Activated naive CD8-positive, alpha-beta T cell treated with anti-CD3 and anti-CD28 coated beads, Interleukin-2, amount 50 U/mL, for 24 hours (primary cell): ENCODE measurements around the gene SEMA5A.

Experiments
- ATAC-seq: fragments of 150-1000 bp; cut with Tn5 transposase; one replicate; pipeline ENCODE4 v1.10.0; 2021
- DNase-seq: peaks from one replicate; pipeline ENCODE4 v3.0.0; 2021
- H3K27ac Mint-ChIP-seq: one replicate; pipeline ENCODE4 v1.8.0; 2021; ENCODE audit warnings: mild to moderate bottlenecking, mixed read lengths
- H3K27me3 Mint-ChIP-seq: one replicate; pipeline ENCODE4 v1.8.0; 2021; ENCODE audit warnings: mixed read lengths
- H3K36me3 Mint-ChIP-seq: one replicate; pipeline ENCODE4 v1.8.0; 2021; ENCODE audit warnings: low read depth, mixed read lengths
- H3K4me1 Mint-ChIP-seq: one replicate; pipeline ENCODE4 v1.8.0; 2021; ENCODE audit warnings: mixed read lengths
- H3K4me3 Mint-ChIP-seq: one replicate; pipeline ENCODE4 v1.8.0; 2021; ENCODE audit warnings: mild to moderate bottlenecking, moderate library complexity, mixed read lengths
- H3K9me3 Mint-ChIP-seq: one replicate; pipeline ENCODE4 v1.8.0; 2021; ENCODE audit warnings: mixed read lengths

The SEMA5A gene

DNA sequence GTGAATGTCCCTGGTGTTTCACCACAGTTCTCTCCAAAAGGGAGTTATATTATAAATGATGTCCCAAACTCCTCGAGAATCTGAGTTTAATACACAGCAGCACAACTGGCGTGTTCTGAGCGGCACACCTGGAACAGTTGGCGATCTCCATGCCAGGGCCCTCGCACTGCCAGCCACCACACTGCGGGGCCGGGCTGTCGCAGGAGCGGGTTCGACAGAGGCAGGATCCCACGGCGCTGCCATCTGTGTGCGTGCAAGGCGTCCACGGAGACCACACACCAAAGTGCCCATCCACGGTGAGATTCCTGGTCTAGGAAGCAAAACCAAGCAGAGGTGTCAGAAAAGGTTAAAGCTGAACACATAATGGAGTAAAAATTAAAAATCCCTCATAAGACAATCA is 423.3 kb downstream of the SEMA5A start:
- Mint-ChIP-seq H3K36me3 (no peaks in the 10 kb centered on the region), H3K4me1 (no peaks in the 10 kb centered on the region), H3K4me3 (no peak overlapping the region), H3K27ac (no peak overlapping the region), H3K9me3 (peaks cover 4% of the 10 kb centered on the region), H3K27me3 (no peaks in the 10 kb centered on the region)
- no peak for DNase-seq
- no peak for ATAC-seq

- DNase-seq, result no peak
- no peaks in the 10 kb centered on the region for H3K4me1 Mint-ChIP-seq
- ATAC-seq, result no peak
- peaks cover 4% of the 10 kb centered on the region for H3K9me3 Mint-ChIP-seq
- no peak overlapping the region for H3K4me3 Mint-ChIP-seq
- no peaks in the 10 kb centered on the region for H3K36me3 Mint-ChIP-seq
- no peak overlapping the region for H3K27ac Mint-ChIP-seq
- H3K27me3 Mint-ChIP-seq, result no peaks in the 10 kb centered on the region
Observed at GRCh38 chr5:9121597-9121996, 424.3 kb downstream of the SEMA5A start.

DNA sequence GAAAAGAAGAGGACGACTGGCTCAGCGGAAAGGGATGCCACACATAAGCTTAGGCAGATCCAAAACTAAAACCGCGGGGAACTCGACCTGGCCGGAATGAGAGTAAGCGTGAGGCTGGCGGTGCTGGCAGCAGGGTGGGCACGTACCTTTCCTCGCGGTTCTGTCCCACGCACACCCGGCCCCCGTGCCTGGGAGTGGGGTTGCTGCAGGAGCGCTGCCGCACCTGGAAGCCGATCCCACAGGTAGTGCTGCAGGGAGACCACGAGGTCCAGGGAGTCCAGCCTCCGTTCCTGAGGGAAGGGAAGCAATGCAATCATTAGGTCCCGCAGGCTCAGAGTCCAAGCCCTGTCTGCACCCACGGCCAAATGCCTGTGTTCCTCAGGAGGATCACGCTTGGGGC is 427.0 kb downstream of the SEMA5A start:
- Mint-ChIP-seq H3K4me3 (no peak overlapping the region), H3K27me3 (no peaks in the 10 kb centered on the region), H3K9me3 (peaks cover 7% of the 10 kb centered on the region), H3K36me3 (no peaks in the 10 kb centered on the region), H3K4me1 (no peaks in the 10 kb centered on the region), H3K27ac (no peak overlapping the region)
- no peak for DNase-seq
- ATAC-seq, result no peak

DNA sequence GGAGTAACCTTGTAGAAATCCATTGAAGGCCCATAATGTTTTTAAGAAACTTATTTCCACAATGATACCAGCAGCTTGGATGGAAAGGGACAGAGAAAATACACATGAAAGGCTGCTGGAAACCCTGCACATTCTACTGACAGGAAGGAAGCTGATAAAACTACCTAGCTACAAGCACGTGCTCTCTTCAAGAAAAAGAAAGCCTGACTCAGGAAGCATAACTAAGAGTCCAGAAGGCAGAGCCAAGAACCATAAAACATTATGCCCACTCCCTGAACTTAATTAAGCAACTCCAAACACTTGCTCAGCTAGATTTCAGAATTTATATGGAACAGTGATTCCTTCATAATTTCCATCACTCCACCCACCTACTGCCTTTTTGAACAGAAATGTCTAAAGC is 430.8 kb downstream of the SEMA5A start:
- Mint-ChIP-seq H3K36me3 (no peaks in the 10 kb centered on the region), H3K4me3 (no peak overlapping the region), H3K27me3 (peaks cover 3% of the 10 kb centered on the region), H3K4me1 (no peaks in the 10 kb centered on the region), H3K9me3 (peaks cover 8% of the 10 kb centered on the region), H3K27ac (no peak overlapping the region)
- no peak for ATAC-seq
- no peak for DNase-seq

DNA sequence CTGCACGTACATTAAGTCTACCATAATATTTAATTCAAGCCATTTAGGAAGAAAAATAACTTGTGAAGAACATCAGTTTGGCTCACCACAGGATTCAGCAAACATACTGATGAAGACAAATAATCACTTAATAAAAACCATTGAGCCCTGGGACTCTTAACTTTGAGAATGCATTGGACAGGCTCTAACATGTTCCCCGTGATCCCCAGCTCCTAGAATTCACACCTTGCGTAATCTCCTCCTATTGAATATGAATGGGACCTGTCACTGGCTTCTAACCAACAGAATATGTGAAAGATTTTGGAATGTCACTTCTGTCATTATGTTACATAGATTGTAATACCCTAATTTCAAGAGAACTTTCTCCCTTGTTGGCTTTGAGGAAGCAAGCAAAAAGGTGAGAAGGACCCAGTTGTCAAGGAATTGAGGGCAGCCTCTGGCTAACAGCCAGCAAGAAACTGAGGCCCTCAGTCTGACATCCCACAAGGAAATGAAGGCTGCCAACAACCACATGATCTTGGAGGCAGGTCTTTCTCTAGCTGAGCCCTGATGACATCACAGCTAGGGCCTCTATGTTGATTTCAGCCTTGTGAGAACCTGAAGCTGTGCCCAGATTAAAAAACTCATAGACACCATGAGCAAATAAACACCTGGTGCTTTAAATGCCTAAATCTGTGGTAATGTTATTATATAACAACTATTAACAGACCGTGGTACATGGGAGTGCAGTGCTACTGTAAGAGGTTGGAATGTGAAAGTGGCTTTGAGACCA is 433.2 kb downstream of the SEMA5A start:
- H3K27me3 Mint-ChIP-seq, result peaks cover 4% of the 10 kb centered on the region

GRCh38 chr5:9108162-9108561 is 437.7 kb downstream of the SEMA5A start:
- Mint-ChIP-seq H3K27ac (no peak overlapping the region), H3K4me1 (no peaks in the 10 kb centered on the region)
- no peak for DNase-seq

More for the DNA sequence above, 433.2 kb downstream of the SEMA5A start:
- Mint-ChIP-seq H3K4me3 (no peak overlapping the region), H3K9me3 (peaks cover 9% of the 10 kb centered on the region), H3K4me1 (no peaks in the 10 kb centered on the region), H3K27ac (no peak overlapping the region), H3K36me3 (no peaks in the 10 kb centered on the region)
- ATAC-seq, result no peak
- DNase-seq, result no peak

DNA sequence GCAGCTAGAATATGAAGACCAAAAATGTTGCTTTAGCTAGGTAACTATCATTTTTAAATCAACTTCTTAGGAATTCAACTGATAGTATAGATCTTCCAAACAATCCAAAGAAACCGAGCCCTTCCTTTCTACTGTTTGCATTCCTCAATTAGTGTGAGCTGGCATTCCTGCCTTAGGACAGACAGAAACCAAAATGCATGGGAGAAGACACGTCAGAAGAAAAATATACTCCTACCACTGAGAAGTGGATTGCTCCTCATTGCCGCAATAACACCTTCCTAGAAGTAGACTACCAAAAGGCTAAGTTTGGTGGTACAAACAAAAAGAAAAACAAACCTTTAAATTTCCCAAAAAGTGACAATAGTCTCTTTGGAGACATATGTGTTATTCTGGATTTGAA is 440.0 kb downstream of the SEMA5A start:
- DNase-seq (no peak), ATAC-seq (no peak)
- Mint-ChIP-seq H3K27ac (no peak overlapping the region), H3K36me3 (no peaks in the 10 kb centered on the region), H3K27me3 (peaks cover 4% of the 10 kb centered on the region), H3K4me3 (no peak overlapping the region), H3K9me3 (peaks cover 5% of the 10 kb centered on the region), H3K4me1 (no peaks in the 10 kb centered on the region)

More at GRCh38 chr5:9108162-9108561, 437.7 kb downstream of the SEMA5A start:
- Mint-ChIP-seq H3K27me3 (peaks cover 4% of the 10 kb centered on the region), H3K9me3 (peaks cover 5% of the 10 kb centered on the region), H3K4me3 (no peak overlapping the region), H3K36me3 (no peaks in the 10 kb centered on the region)
- no peak for ATAC-seq

DNA sequence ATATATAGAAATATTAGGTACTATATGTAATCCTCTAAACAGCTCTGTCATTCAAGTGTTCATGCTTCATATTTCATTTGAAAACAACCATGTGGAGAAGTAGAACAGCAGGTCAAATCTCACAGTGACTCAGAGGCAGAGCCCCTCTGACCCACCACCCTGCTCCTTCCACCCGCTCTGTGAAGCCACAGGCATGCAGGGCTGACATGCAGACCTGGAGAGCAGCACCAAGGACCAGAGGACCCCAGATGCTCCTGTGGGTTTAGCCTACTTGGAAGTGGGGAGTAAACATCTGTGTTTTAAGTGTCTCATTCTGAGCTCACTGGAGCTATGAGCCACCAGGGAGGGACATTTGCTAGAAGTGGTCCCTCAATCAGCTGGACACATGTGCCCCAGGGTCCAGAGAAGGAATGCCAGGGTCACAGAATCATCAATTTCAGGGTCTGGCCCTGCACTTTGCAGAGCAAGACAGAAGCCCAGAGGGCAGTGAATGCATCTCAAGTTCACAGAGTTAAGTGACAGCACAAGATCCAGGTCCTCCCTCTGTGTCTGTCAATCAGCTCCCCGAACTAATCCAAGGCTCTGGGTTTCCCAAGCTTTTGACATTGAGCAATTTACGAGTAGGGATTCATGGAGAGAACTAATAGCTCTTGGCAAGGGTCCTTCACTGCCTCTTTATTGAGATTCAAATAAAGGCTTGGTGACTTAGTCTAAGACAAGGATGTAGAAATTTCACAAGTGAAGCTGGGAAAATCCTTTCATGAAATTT is 441.1 kb downstream of the SEMA5A start:
- DNase-seq, result no peak
- H3K4me1 Mint-ChIP-seq, result no peaks in the 10 kb centered on the region

DNA sequence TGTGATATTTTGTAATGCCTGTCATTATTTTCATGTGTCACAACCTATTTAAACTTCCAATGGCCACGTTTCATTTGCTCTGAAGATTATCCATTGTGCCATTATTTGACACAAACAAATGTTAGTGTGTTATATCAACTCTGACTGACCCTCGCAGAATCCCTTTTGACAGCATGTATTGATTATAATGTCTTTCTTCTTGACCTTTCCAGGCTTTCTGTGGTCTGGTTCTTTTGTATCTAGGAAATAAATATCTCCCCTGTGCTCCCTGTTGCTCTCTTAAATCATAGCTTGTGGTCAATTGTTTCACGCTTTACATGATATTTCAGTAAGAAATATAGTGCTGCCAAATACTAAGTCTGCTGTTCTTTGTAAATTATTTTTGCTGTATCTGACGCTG is 442.6 kb downstream of the SEMA5A start:
- no peaks in the 10 kb centered on the region for H3K36me3 Mint-ChIP-seq
- no peak overlapping the region for H3K27ac Mint-ChIP-seq
- no peak overlapping the region for H3K4me3 Mint-ChIP-seq

More for the DNA sequence above, 441.1 kb downstream of the SEMA5A start:
- Mint-ChIP-seq H3K27ac (no peak overlapping the region), H3K9me3 (no peaks in the 10 kb centered on the region), H3K27me3 (no peaks in the 10 kb centered on the region), H3K36me3 (no peaks in the 10 kb centered on the region), H3K4me3 (no peak overlapping the region)
- no peak for ATAC-seq

GRCh38 chr5:9099689-9100088 is 446.2 kb downstream of the SEMA5A start:
- ATAC-seq, result no peak
- Mint-ChIP-seq H3K36me3 (no peaks in the 10 kb centered on the region), H3K27me3 (no peaks in the 10 kb centered on the region), H3K9me3 (peaks cover 8% of the 10 kb centered on the region), H3K4me1 (no peaks in the 10 kb centered on the region), H3K27ac (no peak overlapping the region), H3K4me3 (no peak overlapping the region)
- no peak for DNase-seq

More for the DNA sequence above, 442.6 kb downstream of the SEMA5A start:
- Mint-ChIP-seq H3K27me3 (no peaks in the 10 kb centered on the region), H3K9me3 (no peaks in the 10 kb centered on the region), H3K4me1 (no peaks in the 10 kb centered on the region)
- DNase-seq, result no peak
- ATAC-seq, result no peak

GRCh38 chr5:9098990-9099389 is 446.9 kb downstream of the SEMA5A start:
- no peaks in the 10 kb centered on the region for H3K4me1 Mint-ChIP-seq

GRCh38 chr5:9094582-9094981 is 451.3 kb downstream of the SEMA5A start:
- H3K4me1 Mint-ChIP-seq, result no peaks in the 10 kb centered on the region
- H3K36me3 Mint-ChIP-seq, result no peaks in the 10 kb centered on the region
- DNase-seq (no peak), ATAC-seq (no peak)
- peaks cover 15% of the 10 kb centered on the region for H3K9me3 Mint-ChIP-seq
- no peaks in the 10 kb centered on the region for H3K27me3 Mint-ChIP-seq
- H3K4me3 Mint-ChIP-seq, result no peak overlapping the region
- no peak overlapping the region for H3K27ac Mint-ChIP-seq

More at GRCh38 chr5:9098990-9099389, 446.9 kb downstream of the SEMA5A start:
- Mint-ChIP-seq H3K27ac (no peak overlapping the region), H3K9me3 (peaks cover 10% of the 10 kb centered on the region), H3K36me3 (no peaks in the 10 kb centered on the region), H3K4me3 (no peak overlapping the region), H3K27me3 (no peaks in the 10 kb centered on the region)
- ATAC-seq (no peak), DNase-seq (no peak)

DNA sequence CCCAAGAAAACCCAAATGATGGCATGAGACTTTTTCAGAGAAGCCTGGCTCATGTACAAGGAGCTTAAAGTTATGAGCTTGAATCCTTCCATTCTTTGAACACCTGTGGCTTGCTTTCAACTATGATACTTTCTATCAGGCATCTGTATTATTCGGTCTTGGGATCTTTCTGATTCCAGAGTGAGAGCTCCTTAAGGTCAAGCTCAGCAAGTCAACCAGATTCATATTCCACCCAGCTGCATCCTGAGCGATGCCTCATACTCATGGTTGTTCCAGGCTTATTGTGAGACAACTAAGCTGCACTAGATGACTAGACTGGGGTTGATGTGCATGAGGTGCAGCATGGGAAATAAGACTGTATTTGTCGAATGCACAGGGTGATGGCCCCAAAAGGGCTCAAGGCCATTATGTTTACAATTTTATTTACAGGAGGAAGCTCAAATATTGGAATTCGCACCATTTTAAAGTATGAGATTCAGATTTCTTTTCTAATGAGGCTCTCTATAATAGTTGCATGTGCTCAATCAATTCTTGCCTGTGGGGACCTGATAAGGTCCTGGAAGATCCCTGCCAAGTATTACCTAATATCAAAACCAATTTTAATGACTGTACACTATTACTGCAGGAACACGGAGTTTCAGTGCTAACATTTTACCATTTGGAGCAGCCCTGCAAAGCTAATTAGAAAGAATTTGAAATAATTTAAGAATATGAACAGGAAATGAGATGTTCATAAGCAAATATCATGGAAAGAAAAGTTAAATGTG is 453.8 kb downstream of the SEMA5A start:
- ATAC-seq (no peak), DNase-seq (no peak)
- Mint-ChIP-seq H3K9me3 (peaks cover 15% of the 10 kb centered on the region), H3K27me3 (no peaks in the 10 kb centered on the region), H3K4me1 (no peaks in the 10 kb centered on the region), H3K4me3 (no peak overlapping the region), H3K36me3 (no peaks in the 10 kb centered on the region), H3K27ac (no peak overlapping the region)

- Mint-ChIP-seq H3K4me3 (no peak overlapping the region), H3K27me3 (no peaks in the 10 kb centered on the region), H3K36me3 (no peaks in the 10 kb centered on the region), H3K9me3 (peaks cover 9% of the 10 kb centered on the region), H3K4me1 (no peaks in the 10 kb centered on the region), H3K27ac (no peak overlapping the region)
- no peak for ATAC-seq
- DNase-seq, result no peak
Observed at GRCh38 chr5:9090381-9091026, 455.4 kb downstream of the SEMA5A start.
